H1 (cell line): Measurements from ENCODE around the gene TM9SF1. TPM values are rescaled to one million over a fixed set of nuclear protein-coding genes. Genes with fewer than 3 reads are reported as not detected.

ENCODE experiments used
- ASH2L ChIP-seq: fragments of 200-600, 300-600 bp; sonication (generic); IDR thresholded peaks from one replicate; pipeline ENCODE4 v1.7.1; 2017; ENCODE audit warnings: low read length
- CTBP2 ChIP-seq: IDR thresholded peaks from 2 replicates; pipeline ENCODE4 v1.7.0; 2011; ENCODE audit warnings: borderline replicate concordance, mild to moderate bottlenecking, moderate library complexity, mixed read lengths, low read length; ENCODE audit not compliant: insufficient read depth, insufficient read length
- POLR2AphosphoS5 ChIP-seq: IDR thresholded peaks from 2 replicates; pipeline ENCODE4 v1.6.1; 2011; ENCODE audit warnings: low read depth, low read length
- RXRA ChIP-seq: IDR thresholded peaks from 2 replicates; pipeline ENCODE4 v1.6.1; 2011; ENCODE audit warnings: low read depth, mild to moderate bottlenecking, low read length, moderate library complexity; ENCODE audit not compliant: insufficient read depth
- polyA plus RNA-seq, 7 experiments: library from polyadenylated mRNA; depleted of rRNA in 3 of 7; stranded (reverse) in 5 of 7; unstranded in 2 of 7; fragments of >200 nt in 5 of 7; fragments of 200-250 nt in 2 of 7; gene quantifications; 1 replicate in 5 of 7; 2 replicates in 1 of 7; 4 replicates in 1 of 7; pipeline versions ENCODE4 v1.2.1 to v1.2.3, GENCODE V29; 2011 to 2013; ENCODE audit warnings: missing spikeins in 2 of 7, mixed read lengths in 2 of 7
- total RNA-seq: library from RNA; stranded (reverse); fragmentation: NEBNext Ultra II Directional; extraction: Animal tissue kit (Norgen Biotek cat#: 25700); gene quantifications from 2 replicates; pipeline ENCODE4 v1.2.1, GENCODE V29; 2021
- TF ChIP-seq, protein P1 (sequence below): IDR thresholded peaks from 2 replicates; pipeline ENCODE4 v1.6.1; 2011; ENCODE audit warnings: low read depth, mild to moderate bottlenecking, low read length; ENCODE audit not compliant: insufficient read depth

Gene TM9SF1
- total and polyA plus RNA-seq, 2 of the 8 experiments (the other 6 are each of a cell fraction or from before 2014, with no cell fraction given), result 22.2 to 29.2 TPM

- TF ChIP-seq POLR2AphosphoS5, result peak; percentile 85
- TF ChIP-seq RXRA, result no peak
- TF ChIP-seq, protein P1, sequence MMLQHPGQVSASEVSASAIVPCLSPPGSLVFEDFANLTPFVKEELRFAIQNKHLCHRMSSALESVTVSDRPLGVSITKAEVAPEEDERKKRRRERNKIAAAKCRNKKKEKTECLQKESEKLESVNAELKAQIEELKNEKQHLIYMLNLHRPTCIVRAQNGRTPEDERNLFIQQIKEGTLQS, result no peak
- peak; percentile 81 for TF ChIP-seq ASH2L
- no peak for TF ChIP-seq CTBP2
Measured at GRCh38 chr14:24215495-24216344, 20.5 kb upstream of the TM9SF1 start, which contains the start of gene MDP1 (continued).
